DND-41 (cell line): ENCODE results near the gene BIRC3.
"Not testable (repeated sequence)": the region's sequence is repeated elsewhere in the genome, so short reads cannot be mapped to it uniquely, and the experiment has no call there.

Experiments
- EZH2 ChIP-seq: IDR thresholded peaks from 3 replicates; pipeline ENCODE4 v1.6.1; 2012; ENCODE audit warnings: borderline replicate concordance, low read depth, mild to moderate bottlenecking, moderate library complexity, low read length, inconsistent platforms; ENCODE audit not compliant: severe bottlenecking
- TF ChIP-seq, protein P1 (sequence below): IDR thresholded peaks from 2 replicates; pipeline ENCODE4 v1.5.1; 2012; ENCODE audit warnings: borderline replicate concordance, low read length, moderate library complexity, mild to moderate bottlenecking; ENCODE audit not compliant: poor library complexity, severe bottlenecking; ENCODE audit errors: extremely low read depth

DNA sequence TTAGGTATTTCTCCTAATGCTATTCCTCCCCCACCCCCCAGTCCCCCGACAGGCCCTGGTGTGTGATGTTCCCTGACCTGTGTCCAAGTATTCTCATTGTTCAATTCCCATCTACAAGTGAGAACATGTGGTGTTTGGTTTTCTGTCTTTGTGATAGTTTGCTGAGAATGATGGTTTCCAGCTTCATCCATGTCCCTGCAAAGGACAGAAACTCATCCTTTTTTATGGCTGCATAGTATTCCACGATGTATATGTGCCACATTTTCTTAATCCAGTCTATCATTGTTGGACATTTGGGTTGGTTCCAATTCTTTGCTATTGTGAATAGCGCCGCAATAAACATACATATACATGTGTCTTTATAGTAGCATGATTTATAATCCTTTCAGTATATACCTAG is 20.5 kb upstream of the BIRC3 start:
- TF ChIP-seq, protein P1, sequence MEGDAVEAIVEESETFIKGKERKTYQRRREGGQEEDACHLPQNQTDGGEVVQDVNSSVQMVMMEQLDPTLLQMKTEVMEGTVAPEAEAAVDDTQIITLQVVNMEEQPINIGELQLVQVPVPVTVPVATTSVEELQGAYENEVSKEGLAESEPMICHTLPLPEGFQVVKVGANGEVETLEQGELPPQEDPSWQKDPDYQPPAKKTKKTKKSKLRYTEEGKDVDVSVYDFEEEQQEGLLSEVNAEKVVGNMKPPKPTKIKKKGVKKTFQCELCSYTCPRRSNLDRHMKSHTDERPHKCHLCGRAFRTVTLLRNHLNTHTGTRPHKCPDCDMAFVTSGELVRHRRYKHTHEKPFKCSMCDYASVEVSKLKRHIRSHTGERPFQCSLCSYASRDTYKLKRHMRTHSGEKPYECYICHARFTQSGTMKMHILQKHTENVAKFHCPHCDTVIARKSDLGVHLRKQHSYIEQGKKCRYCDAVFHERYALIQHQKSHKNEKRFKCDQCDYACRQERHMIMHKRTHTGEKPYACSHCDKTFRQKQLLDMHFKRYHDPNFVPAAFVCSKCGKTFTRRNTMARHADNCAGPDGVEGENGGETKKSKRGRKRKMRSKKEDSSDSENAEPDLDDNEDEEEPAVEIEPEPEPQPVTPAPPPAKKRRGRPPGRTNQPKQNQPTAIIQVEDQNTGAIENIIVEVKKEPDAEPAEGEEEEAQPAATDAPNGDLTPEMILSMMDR = not testable (repeated sequence)
- TF ChIP-seq EZH2 = not testable (repeated sequence)
